SU-DHL-6 (cell line): ENCODE measurements around the gene GPC3.

Experiments used
- H2AFZ ChIP-seq: fragments of 200-600 bp; sonication (generic); 2 replicates; pipeline ENCODE4 v1.6.1; 2014; ENCODE audit warnings: low read depth, mild to moderate bottlenecking, moderate library complexity, mixed read lengths, antibody characterized with exemption, low read length; ENCODE audit not compliant: severe bottlenecking
- H3F3A ChIP-seq: fragments of 200-600 bp; shearing (Covaris generic); 2 replicates; pipeline ENCODE4 v1.6.0; 2016; ENCODE audit warnings: antibody characterized with exemption, mild to moderate bottlenecking; ENCODE audit not compliant: insufficient read depth
- H3K27ac ChIP-seq: fragments of 200-600 bp; sonication (generic); 2 replicates; pipeline ENCODE4 v1.5.1; 2016; ENCODE audit warnings: low read depth, mild to moderate bottlenecking, low read length, moderate library complexity, mixed read lengths
- H3K27me3 ChIP-seq: fragments of 200-600 bp; sonication (generic), shearing (Covaris generic); 2 replicates; pipeline ENCODE4 v1.6.0; 2014; ENCODE audit warnings: mild to moderate bottlenecking, low read length
- H3K36me3 ChIP-seq: fragments of 200-600 bp; sonication (generic); 2 replicates; pipeline ENCODE4 v1.6.1; 2014; ENCODE audit warnings: mild to moderate bottlenecking, low read length, mixed read lengths
- H3K4me2 ChIP-seq: fragments of 300-600, 200-600 bp; shearing (Covaris generic), sonication (generic); 2 replicates; pipeline ENCODE4 v1.6.0; 2014; ENCODE audit warnings: low read length, low read depth, mild to moderate bottlenecking; ENCODE audit not compliant: poor library complexity, severe bottlenecking
- H3K4me3 ChIP-seq: fragments of 200-600 bp; sonication (generic); 2 replicates; pipeline ENCODE4 v1.5.1; 2014; ENCODE audit warnings: antibody characterized with exemption, low read length, mild to moderate bottlenecking, mixed read lengths; ENCODE audit not compliant: insufficient read depth, poor library complexity, severe bottlenecking
- H3K79me2 ChIP-seq: fragments of 200-600 bp; sonication (generic); 2 replicates; pipeline ENCODE4 v1.6.1; 2014; ENCODE audit warnings: mild to moderate bottlenecking, low read length, moderate library complexity; ENCODE audit not compliant: insufficient read depth
- H3K9ac ChIP-seq: fragments of 200-600 bp; sonication (generic); 2 replicates; pipeline ENCODE4 v1.7.0; 2014; ENCODE audit warnings: mild to moderate bottlenecking, low read length
- H3K9me2 ChIP-seq: fragments of 200-600 bp; sonication (generic); replicated peaks from 2 replicates; pipeline ENCODE4 v1.6.1; 2014; ENCODE audit warnings: low read length; ENCODE audit not compliant: insufficient read depth
- H3K9me3 ChIP-seq: fragments of 200-600 bp; sonication (generic); 2 replicates; pipeline ENCODE4 v1.6.1; 2014; ENCODE audit warnings: low read length, mixed read lengths; ENCODE audit not compliant: insufficient read depth
- H4K20me1 ChIP-seq: fragments of 200-600 bp; sonication (generic); 2 replicates; pipeline ENCODE4 v1.6.1; 2014; ENCODE audit warnings: low read depth, mild to moderate bottlenecking, antibody characterized with exemption, low read length, moderate library complexity, mixed read lengths
- CTCF ChIP-seq: fragments of 200-600 bp; sonication (generic); IDR thresholded peaks from one replicate; pipeline ENCODE4 v1.5.1; 2017; ENCODE audit warnings: antibody characterized with exemption, mild to moderate bottlenecking, low read length, moderate library complexity; ENCODE audit not compliant: insufficient read depth, poor library complexity, severe bottlenecking
- EZH2phosphoT487 ChIP-seq: fragments of 200-600 bp; sonication (generic), shearing (Covaris generic); conservative IDR thresholded peaks from 2 replicates; pipeline ENCODE4 v1.6.1; 2018; ENCODE audit warnings: mild to moderate bottlenecking, antibody characterized with exemption, low read length, moderate library complexity, mixed read lengths

Gene GPC3

GRCh38 chrX:133880032-133880443, 105.4 kb downstream of the GPC3 start:
- TF ChIP-seq EZH2phosphoT487 (no peak), CTCF (no peak)
- Histone ChIP-seq H3K27ac (no peak overlapping the region), H3K4me2 (no peak overlapping the region), H2AFZ (no peak overlapping the region), H3K36me3 (no peaks in the 10 kb centered on the region), H3K9me2 (no peaks in the 10 kb centered on the region), H3K9ac (no peak overlapping the region), H4K20me1 (no peaks in the 10 kb centered on the region), H3K27me3 (no peaks in the 10 kb centered on the region), H3K9me3 (no peaks in the 10 kb centered on the region), H3K4me3 (no peak overlapping the region), H3K79me2 (no peaks in the 10 kb centered on the region), H3F3A (no peaks in the 10 kb centered on the region)

- H3K27me3 ChIP-seq: no peaks in the 10 kb centered on the region
- H3K79me2 ChIP-seq: no peaks in the 10 kb centered on the region
- no peaks in the 10 kb centered on the region for H3K9me3 ChIP-seq
- no peak overlapping the region for H2AFZ ChIP-seq
- H3F3A ChIP-seq: no peaks in the 10 kb centered on the region
- no peaks in the 10 kb centered on the region for H3K36me3 ChIP-seq
- H3K9me2 ChIP-seq: no peaks in the 10 kb centered on the region
- H3K27ac ChIP-seq: no peak overlapping the region
- H3K4me2 ChIP-seq: no peak overlapping the region
- H3K4me3 ChIP-seq: no peak overlapping the region
- H3K9ac ChIP-seq: no peak overlapping the region
- no peaks in the 10 kb centered on the region for H4K20me1 ChIP-seq
- TF ChIP-seq CTCF: no peak
- TF ChIP-seq EZH2phosphoT487: no peak
Measured at GRCh38 chrX:133878710-133879109, 106.7 kb downstream of the GPC3 start.

- Histone ChIP-seq H3K27ac (no peak overlapping the region), H3K4me2 (no peak overlapping the region), H3K4me3 (no peak overlapping the region), H3K79me2 (no peaks in the 10 kb centered on the region), H3K27me3 (no peaks in the 10 kb centered on the region), H3K36me3 (no peaks in the 10 kb centered on the region), H3K9me3 (no peaks in the 10 kb centered on the region), H3K9me2 (no peaks in the 10 kb centered on the region), H3F3A (no peaks in the 10 kb centered on the region), H3K9ac (no peak overlapping the region), H2AFZ (no peak overlapping the region), H4K20me1 (no peaks in the 10 kb centered on the region)
- no peak for TF ChIP-seq CTCF
Measured at GRCh38 chrX:133876646-133877045, 108.7 kb downstream of the GPC3 start.

- Histone ChIP-seq H3K27ac (no peak overlapping the region), H3K9me3 (no peaks in the 10 kb centered on the region), H3K27me3 (no peaks in the 10 kb centered on the region), H3K36me3 (no peaks in the 10 kb centered on the region), H4K20me1 (no peaks in the 10 kb centered on the region), H3K4me3 (no peak overlapping the region), H3K4me2 (no peak overlapping the region), H3K9me2 (no peaks in the 10 kb centered on the region), H3F3A (no peaks in the 10 kb centered on the region), H3K79me2 (no peaks in the 10 kb centered on the region), H3K9ac (no peak overlapping the region), H2AFZ (no peak overlapping the region)
- TF ChIP-seq CTCF: no peak
- TF ChIP-seq EZH2phosphoT487: no peak
Measured at GRCh38 chrX:133869270-133869669, 116.1 kb downstream of the GPC3 start.
